ENCODE data around the gene PIEZO2.
A peak's percentile ranks its signal among the peaks of the same experiment; 100 is the strongest.

Gene PIEZO2

DNA sequence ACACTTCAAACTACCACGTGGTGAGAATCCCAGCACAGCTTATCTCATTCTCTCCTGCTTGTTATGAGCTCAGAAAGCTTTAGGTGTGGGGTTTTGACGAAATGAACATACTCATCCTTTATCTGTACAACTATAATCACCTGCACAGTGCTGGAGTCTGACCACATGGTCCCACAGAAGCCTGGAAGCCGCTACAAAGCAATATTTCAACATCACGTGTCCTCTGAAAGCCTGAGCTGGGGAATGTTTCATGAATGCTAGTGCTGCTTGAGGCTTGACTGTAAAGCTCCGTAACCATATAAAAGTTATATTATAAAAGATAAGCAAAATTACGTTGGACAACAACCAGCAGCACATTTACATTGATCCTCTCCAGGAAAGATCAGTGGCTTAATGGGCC, 43.9 kb downstream of the PIEZO2 start:
- TF ChIP-seq, protein P1, sequence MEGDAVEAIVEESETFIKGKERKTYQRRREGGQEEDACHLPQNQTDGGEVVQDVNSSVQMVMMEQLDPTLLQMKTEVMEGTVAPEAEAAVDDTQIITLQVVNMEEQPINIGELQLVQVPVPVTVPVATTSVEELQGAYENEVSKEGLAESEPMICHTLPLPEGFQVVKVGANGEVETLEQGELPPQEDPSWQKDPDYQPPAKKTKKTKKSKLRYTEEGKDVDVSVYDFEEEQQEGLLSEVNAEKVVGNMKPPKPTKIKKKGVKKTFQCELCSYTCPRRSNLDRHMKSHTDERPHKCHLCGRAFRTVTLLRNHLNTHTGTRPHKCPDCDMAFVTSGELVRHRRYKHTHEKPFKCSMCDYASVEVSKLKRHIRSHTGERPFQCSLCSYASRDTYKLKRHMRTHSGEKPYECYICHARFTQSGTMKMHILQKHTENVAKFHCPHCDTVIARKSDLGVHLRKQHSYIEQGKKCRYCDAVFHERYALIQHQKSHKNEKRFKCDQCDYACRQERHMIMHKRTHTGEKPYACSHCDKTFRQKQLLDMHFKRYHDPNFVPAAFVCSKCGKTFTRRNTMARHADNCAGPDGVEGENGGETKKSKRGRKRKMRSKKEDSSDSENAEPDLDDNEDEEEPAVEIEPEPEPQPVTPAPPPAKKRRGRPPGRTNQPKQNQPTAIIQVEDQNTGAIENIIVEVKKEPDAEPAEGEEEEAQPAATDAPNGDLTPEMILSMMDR (IDR thresholded peaks at IDR 0.05; ENCODE audit: unreplicated experiment in 3 of 3), result no peak
- H3K4me1 Mint-ChIP-seq, result peaks cover 14% of the 10 kb centered on the region
- H3K27ac Mint-ChIP-seq, result peak overlapping the region in 1 of 3 experiments; percentile 51
- H3K9me3 Mint-ChIP-seq, result no peaks in the 10 kb centered on the region
- no peak overlapping the region for H3K4me3 Mint-ChIP-seq
- no peaks in the 10 kb centered on the region for H3K36me3 Mint-ChIP-seq (ENCODE audit: low read depth)
- no peaks in the 10 kb centered on the region for H3K27me3 Mint-ChIP-seq (ENCODE audit: low read depth)

DNA sequence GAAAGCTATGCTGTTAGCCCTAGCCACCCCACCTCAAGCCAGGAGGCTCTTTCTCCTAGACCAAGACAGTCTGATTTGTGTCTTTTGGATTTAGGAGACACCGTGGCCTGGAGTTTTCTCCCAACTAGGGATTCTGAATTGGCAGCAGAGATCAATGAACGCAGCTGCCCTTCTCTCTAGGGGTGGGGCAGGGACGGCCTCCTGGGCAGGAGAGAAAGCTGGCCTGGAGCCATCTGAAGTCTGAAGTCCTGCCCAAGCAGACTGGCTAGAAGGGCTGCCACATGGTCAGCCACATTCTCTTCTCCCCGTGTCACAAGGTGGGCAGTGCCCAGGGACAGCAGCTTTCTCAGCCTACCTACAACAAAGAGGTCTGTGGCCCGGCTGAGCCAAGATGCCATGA, 45.1 kb downstream of the PIEZO2 start:
- Mint-ChIP-seq H3K27ac (no peak overlapping the region), H3K9me3 (no peaks in the 10 kb centered on the region), H3K27me3 (ENCODE audit: low read depth) (no peaks in the 10 kb centered on the region), H3K4me3 (no peak overlapping the region), H3K4me1 (peaks cover 14% of the 10 kb centered on the region), H3K36me3 (ENCODE audit: low read depth) (no peaks in the 10 kb centered on the region)
- TF ChIP-seq, protein P1 (IDR thresholded peaks at IDR 0.05; ENCODE audit: unreplicated experiment in 3 of 3), result no peak

DNA sequence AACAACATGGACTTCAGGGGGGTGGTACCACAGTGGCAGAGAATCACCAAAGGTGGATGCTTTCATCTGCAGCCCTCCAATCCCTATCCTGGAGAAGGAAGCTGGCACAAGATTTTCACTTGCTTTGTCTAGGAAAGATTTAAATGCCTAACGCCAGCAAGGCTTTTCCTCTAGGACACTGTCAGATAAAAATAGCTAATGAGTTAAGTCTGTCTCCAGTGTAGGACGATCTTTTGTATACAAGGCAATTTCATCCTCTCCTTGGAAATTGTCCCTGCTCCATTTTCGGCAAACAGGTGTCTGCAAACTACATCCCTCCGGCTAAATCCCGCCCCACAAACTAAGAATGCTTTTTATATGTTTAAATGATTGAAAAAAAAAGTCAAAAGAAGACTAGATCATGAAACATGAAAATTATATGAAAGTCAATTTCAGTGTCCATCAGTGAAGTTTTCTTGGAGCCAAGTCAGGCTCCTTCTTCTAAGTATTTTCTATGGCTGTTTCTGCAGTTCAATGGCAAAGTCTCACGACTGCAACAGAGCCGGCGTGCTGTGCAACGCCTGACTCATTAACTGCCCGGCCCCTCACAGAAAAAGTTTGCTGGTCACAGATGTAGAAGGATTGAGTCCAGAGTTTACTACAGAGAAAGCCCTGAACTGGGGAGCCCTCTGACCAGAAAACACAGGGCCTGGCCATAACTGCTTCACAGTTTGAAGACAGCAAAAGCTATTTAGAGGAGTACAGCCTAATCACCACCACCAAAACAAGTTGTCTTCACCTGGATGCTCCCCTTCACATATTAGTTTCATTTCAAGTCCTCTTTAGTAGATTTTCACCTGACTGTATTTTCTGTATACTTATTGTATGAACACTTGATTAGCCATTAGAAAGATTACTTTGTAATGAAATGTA, 52.3 kb downstream of the PIEZO2 start:
- no peak overlapping the region for H3K4me3 Mint-ChIP-seq
- TF ChIP-seq, protein P1 (IDR thresholded peaks at IDR 0.05; ENCODE audit: unreplicated experiment in 3 of 3), result no peak
- H3K4me1 Mint-ChIP-seq, result peaks cover 42% of the 10 kb centered on the region
- peak overlapping the region; percentile 67 to 91 (median 76) for H3K27ac Mint-ChIP-seq
- H3K36me3 Mint-ChIP-seq (ENCODE audit: low read depth), result no peaks in the 10 kb centered on the region
- H3K27me3 Mint-ChIP-seq (ENCODE audit: low read depth), result no peaks in the 10 kb centered on the region
- no peaks in the 10 kb centered on the region for H3K9me3 Mint-ChIP-seq

DNA sequence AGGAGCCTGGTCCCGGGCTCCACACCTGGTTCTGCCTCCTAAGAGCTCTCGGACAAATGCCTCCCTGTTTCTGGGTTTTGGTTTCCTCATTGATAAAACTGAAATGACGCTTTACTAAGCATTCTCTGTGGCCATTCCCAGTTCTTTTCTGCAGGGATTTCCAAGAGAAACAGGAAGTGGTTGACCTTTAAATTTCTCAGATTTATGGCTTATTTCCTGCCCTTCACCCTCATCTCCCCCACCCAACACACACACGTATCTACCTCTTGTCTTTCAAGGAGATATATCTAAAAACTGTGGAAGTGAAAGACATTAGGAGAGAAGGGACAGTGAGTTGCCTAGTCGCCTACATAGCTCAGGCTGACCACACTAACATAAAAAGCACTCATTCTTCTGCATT, 53.0 kb downstream of the PIEZO2 start:
- H3K4me1 Mint-ChIP-seq, result peaks cover 42% of the 10 kb centered on the region
- TF ChIP-seq, protein P1 (IDR thresholded peaks at IDR 0.05; ENCODE audit: unreplicated experiment in 3 of 3), result no peak
- no peak overlapping the region for H3K4me3 Mint-ChIP-seq
- peak overlapping the region; percentile 67 to 91 (median 76) for H3K27ac Mint-ChIP-seq
- no peaks in the 10 kb centered on the region for H3K36me3 Mint-ChIP-seq (ENCODE audit: low read depth)
- no peaks in the 10 kb centered on the region for H3K9me3 Mint-ChIP-seq
- H3K27me3 Mint-ChIP-seq (ENCODE audit: low read depth), result no peaks in the 10 kb centered on the region

DNA sequence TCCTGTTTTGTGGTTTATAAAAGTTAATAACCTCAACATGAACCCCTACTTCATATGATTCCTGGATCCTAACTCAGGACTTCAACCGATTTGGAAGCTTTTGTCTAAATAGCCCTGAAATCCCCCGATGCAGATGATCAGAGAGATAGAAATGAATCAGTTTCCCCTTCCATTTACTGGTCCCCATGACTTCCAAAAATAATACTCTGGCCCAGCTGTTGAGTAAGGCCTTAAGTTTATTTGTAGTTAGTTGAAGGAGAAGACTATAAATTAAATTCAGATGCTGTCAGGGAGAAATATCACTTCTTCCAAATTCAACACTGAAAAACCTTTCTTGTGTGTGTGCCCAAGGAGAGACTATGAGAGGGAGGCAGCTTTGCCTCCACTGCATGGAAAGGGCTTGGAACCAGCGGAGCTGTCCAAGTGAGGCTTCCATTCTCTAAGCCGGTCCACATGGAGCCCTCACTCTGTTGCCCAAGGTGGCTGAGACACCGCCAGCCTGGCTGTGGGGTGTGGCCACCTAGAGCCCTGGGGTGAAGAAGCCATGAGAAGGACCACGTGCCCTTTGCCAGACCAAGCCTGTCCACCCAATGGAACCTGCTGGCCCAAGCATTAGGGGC, 53.6 kb downstream of the PIEZO2 start:
- H3K9me3 Mint-ChIP-seq, result no peaks in the 10 kb centered on the region
- H3K36me3 Mint-ChIP-seq (ENCODE audit: low read depth), result no peaks in the 10 kb centered on the region
- TF ChIP-seq, protein P1 (IDR thresholded peaks at IDR 0.05; ENCODE audit: unreplicated experiment in 3 of 3), result no peak
- H3K27me3 Mint-ChIP-seq (ENCODE audit: low read depth), result no peaks in the 10 kb centered on the region
- H3K27ac Mint-ChIP-seq, result peak overlapping the region; percentile 40 to 91 (median 63)
- H3K4me3 Mint-ChIP-seq, result peak overlapping the region in 1 of 3 experiments; percentile 3
- peaks cover 42% of the 10 kb centered on the region for H3K4me1 Mint-ChIP-seq

Data from nephron (organoid).